Activated naive CD4-positive, alpha-beta T cell treated with anti-CD3 and anti-CD28 coated beads, Interleukin-2, amount 10 ng/mL, durations not matched to agents 7 days and 5 days (primary cell): ENCODE results near the gene DHCR24.
"Not testable (repeated sequence)": the region's sequence is repeated elsewhere in the genome, so short reads cannot be mapped to it uniquely, and the experiment has no call there.

ENCODE experiments used
- CTCF ChIA-PET: fragments of 350-600 bp; sonication (Branson Sonifier 250); formaldehyde crosslinking; loops from one replicate; lab custom pipeline; 2021; ENCODE audit warnings: antibody characterized with exemption; lab: Charles Lee
- DNase-seq: peaks from one replicate; pipeline ENCODE4 v3.0.0-alpha.2; 2020
- H3K27ac Mint-ChIP-seq: one replicate; pipeline ENCODE4 v1.8.0; 2021; ENCODE audit warnings: mild to moderate bottlenecking, moderate library complexity, mixed read lengths
- H3K27me3 Mint-ChIP-seq: one replicate; pipeline ENCODE4 v1.8.0; 2021; ENCODE audit warnings: mild to moderate bottlenecking, mixed read lengths
- H3K36me3 Mint-ChIP-seq: one replicate; pipeline ENCODE4 v1.8.0; 2021; ENCODE audit warnings: mixed read lengths
- H3K4me1 Mint-ChIP-seq: one replicate; pipeline ENCODE4 v1.8.0; 2021; ENCODE audit warnings: mixed read lengths
- H3K4me3 Mint-ChIP-seq: one replicate; pipeline ENCODE4 v1.8.0; 2021; ENCODE audit warnings: mild to moderate bottlenecking, moderate library complexity, mixed read lengths
- H3K9me3 Mint-ChIP-seq: one replicate; pipeline ENCODE4 v1.8.0; 2021; ENCODE audit warnings: mixed read lengths

DHCR24 gene

DNA sequence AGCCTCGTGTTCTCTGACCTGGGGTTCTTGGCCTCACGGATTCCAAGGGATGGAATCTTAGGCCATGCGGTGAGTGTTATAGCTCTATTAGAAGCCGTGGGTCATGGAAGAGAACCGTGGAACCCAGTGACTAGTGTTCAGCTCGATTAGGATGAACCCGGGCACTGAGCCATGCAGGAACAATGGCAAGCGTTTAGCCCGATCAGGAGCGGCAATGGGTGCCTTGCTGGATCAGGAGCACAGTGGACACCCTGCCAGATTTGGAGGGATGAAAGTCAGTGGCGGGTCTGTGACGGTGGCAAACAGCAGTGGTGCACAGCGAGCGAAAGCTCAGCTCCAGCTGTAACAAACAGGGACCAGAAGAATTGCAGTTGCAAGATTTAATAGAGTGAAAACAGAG lies 24.1 kb upstream of the DHCR24 start:
- H3K4me3 Mint-ChIP-seq, H3K9me3 Mint-ChIP-seq, DNase-seq, H3K27ac Mint-ChIP-seq, H3K27me3 Mint-ChIP-seq, H3K36me3 Mint-ChIP-seq, H3K4me1 Mint-ChIP-seq: not testable (repeated sequence)
- CTCF ChIA-PET, result interaction anchor here (0.7 kb wide), 1 partner anchor 765 kb away, joined by 3 read pairs; no protein-coding TSS in a partner anchor

DNA sequence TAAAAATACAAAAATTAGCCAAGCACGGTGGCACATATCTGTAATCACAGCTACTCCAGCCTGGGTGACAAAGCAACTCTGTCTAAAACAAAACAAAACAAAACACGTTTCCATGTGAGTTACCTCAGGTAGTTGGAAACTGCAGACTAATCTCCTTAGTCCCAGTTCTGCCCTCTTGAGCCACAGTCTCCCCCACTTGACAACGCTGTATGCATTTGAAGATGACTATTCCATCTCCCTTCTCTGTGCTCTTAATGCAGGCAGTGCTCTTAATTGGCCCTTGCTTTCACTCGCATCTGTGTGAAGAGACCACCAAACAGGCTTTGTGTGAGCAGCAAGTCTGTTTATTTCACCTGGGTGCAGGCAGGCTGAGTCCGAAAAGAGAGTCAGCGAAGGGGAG lies 19.6 kb upstream of the DHCR24 start:
- Mint-ChIP-seq H3K27ac (no peak overlapping the region), H3K4me3 (no peak overlapping the region), H3K27me3 (peaks cover 26% of the 10 kb centered on the region), H3K4me1 (no peaks in the 10 kb centered on the region), H3K36me3 (no peaks in the 10 kb centered on the region), H3K9me3 (no peaks in the 10 kb centered on the region)
- no peak for DNase-seq
- CTCF ChIA-PET, result no interaction called here

DNA sequence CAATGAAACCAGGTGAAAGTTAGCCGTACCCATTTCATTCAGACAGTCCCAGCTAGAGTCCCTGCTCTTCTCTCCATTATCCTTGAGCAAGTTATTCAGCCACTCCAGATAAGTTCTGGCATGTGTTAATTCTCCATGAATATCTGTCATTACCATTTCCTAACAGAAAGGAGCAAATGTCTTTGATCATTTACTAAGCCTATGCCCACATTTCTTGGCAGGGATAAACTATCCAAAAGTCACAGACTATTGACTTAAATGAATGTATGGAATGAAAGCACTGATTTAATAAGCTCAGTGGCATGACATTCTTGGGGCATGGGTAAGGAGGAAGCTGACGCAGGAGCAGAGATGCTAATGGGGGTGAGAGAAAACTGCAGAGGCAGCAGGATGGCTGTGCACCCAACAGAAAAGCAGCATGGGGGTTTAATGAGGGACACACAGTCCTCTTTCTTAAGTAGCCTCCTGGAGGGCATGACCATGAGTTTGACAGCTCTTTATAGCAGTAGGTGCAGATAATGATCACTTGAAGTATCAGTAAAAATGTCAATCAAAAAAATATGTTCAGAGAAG lies 17.6 kb upstream of the DHCR24 start:
- peaks cover 30% of the 10 kb centered on the region for H3K27me3 Mint-ChIP-seq
- CTCF ChIA-PET, result no interaction called here
- no peak for DNase-seq
- H3K4me3 Mint-ChIP-seq, result no peak overlapping the region
- no peaks in the 10 kb centered on the region for H3K36me3 Mint-ChIP-seq
- H3K4me1 Mint-ChIP-seq, result no peaks in the 10 kb centered on the region
- H3K9me3 Mint-ChIP-seq, result no peaks in the 10 kb centered on the region
- no peak overlapping the region for H3K27ac Mint-ChIP-seq

DNA sequence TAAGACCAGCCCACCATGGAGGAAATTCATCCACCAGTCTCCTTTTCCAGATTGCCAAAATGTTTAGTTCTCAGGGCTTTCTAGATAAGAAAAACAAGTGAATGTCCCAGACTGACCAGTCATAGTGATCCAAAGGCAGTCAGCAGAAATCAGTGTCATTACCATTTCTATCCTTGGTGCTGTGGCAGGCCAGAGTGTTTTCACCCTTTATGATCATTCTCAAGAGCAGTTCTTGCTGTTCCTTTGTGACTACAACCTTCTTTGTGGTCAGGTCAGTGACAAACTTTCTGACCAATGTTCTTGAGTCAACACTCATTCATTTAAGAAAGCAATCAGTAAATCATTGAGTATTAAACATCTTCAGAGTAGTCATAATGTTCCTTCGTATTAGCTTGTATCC lies 7.3 kb upstream of the DHCR24 start:
- no peaks in the 10 kb centered on the region for H3K4me1 Mint-ChIP-seq
- peaks cover 22% of the 10 kb centered on the region for H3K27me3 Mint-ChIP-seq
- H3K27ac Mint-ChIP-seq, result no peak overlapping the region
- H3K4me3 Mint-ChIP-seq, result no peak overlapping the region
- H3K9me3 Mint-ChIP-seq, result no peaks in the 10 kb centered on the region
- DNase-seq, result no peak
- CTCF ChIA-PET, result interaction anchor here (0.5 to 0.7 kb wide), 2 partner anchors 8 to 195 kb away, joined by 3 to 4 read pairs; no protein-coding TSS in a partner anchor
- H3K36me3 Mint-ChIP-seq, result no peaks in the 10 kb centered on the region

DNA sequence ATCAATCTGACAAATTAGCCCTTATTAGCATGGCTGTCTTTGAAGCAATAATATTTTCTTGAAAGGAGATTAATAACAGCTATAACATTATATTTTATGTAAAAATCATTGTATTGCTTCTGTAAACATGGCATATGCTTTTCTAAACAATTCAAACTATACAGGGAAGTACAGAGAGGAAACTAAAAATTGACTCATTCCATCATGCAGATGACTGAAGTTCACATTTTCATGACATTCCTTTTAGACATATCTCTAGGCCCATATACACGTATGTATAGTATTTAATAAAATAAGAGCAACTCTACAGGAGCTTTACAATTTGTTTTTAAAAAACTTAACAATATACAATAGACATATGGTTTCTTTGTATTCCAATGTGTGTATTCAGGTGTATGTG lies 5.6 kb upstream of the DHCR24 start:
- peaks cover 8% of the 10 kb centered on the region for H3K4me1 Mint-ChIP-seq
- no peaks in the 10 kb centered on the region for H3K36me3 Mint-ChIP-seq
- no peak overlapping the region for H3K4me3 Mint-ChIP-seq
- H3K27ac Mint-ChIP-seq, result no peak overlapping the region
- no peak for DNase-seq
- H3K27me3 Mint-ChIP-seq, result peaks cover 36% of the 10 kb centered on the region
- CTCF ChIA-PET, result interaction anchor here (0.6 to 0.7 kb wide), 2 partner anchors 52 to 158 kb away, joined by 3 read pairs; no protein-coding TSS in a partner anchor
- H3K9me3 Mint-ChIP-seq, result no peaks in the 10 kb centered on the region

DNA sequence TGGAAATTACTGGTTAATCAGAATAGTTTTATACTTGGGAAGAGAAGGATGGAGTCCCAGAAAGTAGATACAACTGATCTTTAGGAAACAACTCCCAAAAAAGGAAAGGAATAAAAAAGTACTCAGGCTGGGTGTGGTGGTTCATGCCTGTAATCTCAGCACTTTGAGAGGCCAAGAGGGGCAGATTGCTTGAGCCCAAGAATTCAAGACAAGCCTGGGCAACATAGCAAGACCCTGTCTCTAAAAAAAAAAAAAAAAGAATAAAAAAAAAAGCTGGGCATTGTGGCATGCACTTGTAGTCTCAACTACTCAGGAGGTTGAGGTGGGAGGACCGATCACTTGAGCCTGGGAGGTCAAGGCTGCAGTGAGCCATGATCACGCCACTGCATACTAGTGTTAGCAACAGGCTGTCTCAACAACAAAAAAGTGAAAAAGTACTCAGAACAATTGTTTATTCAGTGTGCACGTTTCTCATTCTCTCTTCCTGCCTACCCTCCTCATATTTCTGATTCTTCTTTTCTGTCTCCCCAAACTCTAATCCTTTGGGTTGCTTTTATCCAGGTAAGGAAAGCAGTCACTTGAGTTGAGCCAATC lies 2.2 kb upstream of the DHCR24 start:
- H3K4me1 Mint-ChIP-seq, result peaks cover 35% of the 10 kb centered on the region
- no peaks in the 10 kb centered on the region for H3K9me3 Mint-ChIP-seq
- H3K36me3 Mint-ChIP-seq, result peaks cover 14% of the 10 kb centered on the region
- H3K4me3 Mint-ChIP-seq, result peak overlapping the region; percentile 13
- no peak for DNase-seq
- CTCF ChIA-PET, result interaction anchor here (1.7 kb wide), 1 partner anchor 56 kb away, joined by 9 read pairs; no protein-coding TSS in a partner anchor
- H3K27me3 Mint-ChIP-seq, result peaks cover 42% of the 10 kb centered on the region
- no peak overlapping the region for H3K27ac Mint-ChIP-seq

DNA sequence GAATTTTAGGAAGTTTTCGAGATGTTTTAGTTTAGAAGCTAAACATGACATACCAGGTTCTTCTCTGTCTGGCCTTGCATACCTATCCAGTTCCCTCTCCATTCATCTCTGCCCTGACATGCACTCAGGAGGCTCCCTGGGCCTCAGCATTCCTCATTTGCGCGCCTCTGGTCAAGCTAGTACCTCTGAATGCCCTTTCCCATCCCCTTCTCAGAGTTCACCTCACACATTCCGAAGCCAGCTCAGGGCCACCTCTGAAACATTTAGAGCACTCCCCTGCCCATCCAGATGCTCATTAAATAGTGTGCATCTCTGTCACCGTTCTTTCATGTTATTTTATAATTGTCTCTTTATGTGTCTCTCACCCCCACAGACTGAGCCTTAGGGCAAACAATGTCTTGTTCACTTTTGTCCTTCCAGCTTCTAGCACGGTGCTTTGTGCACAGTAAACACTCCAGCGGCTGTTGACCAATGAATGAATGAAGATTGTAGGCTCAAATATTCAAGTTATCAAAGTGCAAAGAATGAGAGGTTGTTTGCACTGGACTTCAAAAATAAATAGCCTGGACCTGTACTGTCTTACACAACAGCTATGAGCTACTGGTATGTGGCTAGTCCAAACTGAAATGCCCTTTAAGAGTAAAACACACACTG lies 1.2 kb upstream of the DHCR24 start:
- no peak for DNase-seq
- Mint-ChIP-seq H3K4me3 (peak overlapping the region; percentile 97), H3K27ac (no peak overlapping the region), H3K9me3 (no peaks in the 10 kb centered on the region), H3K27me3 (peaks cover 42% of the 10 kb centered on the region), H3K4me1 (peaks cover 44% of the 10 kb centered on the region), H3K36me3 (peaks cover 24% of the 10 kb centered on the region)
- CTCF ChIA-PET, result interaction anchor here (1.3 to 1.7 kb wide), 2 partner anchors 57 to 87 kb away, joined by 3 to 9 read pairs; partner anchors contain the start of gene TTC22

DNA sequence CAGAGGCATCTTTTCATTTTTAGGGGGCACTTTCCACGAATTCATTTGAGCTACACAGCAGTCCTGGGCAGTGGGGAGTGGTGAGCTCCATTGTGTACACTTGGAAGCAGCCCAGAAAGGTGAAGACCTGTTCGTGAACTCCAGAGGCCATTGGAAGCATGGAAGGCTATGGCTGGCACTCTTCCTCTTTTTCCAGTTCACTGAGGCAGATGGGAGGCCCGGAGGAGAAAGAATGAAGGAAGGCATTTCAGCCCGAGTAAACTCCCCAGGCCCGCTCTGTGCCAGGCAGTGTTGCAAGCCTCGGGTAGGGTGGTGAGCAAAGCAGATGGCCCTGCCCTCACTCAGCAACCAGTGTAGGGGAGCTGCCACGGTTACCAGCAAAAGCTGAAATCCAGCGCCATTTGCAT lies 673 bp upstream of the DHCR24 start:
- Mint-ChIP-seq H3K4me1 (peaks cover 44% of the 10 kb centered on the region), H3K36me3 (peaks cover 29% of the 10 kb centered on the region), H3K27me3 (peaks cover 42% of the 10 kb centered on the region), H3K27ac (no peak overlapping the region), H3K9me3 (no peaks in the 10 kb centered on the region), H3K4me3 (peak overlapping the region; percentile 97)
- DNase-seq, result no peak
- CTCF ChIA-PET, result interaction anchor here (1.3 to 1.7 kb wide), 2 partner anchors 58 to 86 kb away, joined by 3 to 9 read pairs; partner anchors contain the start of gene TTC22

DNA sequence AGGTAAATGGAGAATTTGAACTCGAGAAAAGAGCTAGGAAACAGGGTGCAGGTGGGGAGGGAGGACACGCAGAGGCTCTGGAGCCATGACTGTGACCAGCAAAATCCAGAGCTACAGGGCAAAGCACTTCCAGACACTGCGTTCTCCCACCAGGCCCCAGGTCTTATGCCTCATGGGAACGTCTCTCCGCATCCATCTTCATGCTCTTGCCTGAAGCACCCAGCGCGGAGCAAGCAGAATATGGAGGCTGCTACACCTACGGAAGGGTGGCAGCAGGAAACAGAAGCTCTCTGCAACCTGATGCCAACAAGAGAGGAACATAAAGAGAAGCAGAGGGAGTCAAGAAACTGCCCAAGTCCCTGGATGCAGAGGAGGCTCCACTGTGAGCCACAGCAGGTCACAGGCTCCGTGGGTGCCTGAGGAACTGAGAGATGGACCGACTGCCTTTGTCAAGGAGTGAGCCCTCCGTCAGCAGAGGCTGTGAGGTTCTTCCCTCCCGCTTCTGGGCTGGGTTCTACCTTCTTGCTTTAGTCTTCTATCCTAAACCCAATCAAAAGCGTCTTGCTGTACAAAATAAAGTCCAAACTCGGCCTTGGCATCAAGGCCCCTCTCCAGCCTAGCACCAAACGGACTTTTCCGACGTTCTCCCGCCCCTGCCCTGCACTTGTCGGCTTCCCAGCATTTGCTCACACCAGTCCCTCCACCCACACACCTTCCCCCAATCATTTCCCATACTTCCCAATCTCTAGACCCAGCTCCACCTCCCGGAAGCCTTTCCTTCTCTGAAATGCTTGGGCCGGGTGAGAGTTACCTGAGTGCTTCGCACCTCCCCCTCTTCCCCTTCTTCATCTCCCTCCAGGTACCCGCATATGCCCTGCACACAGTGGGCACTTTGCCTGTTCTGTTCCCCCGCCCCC lies 930 bp downstream of the DHCR24 start:
- H3K27me3 Mint-ChIP-seq, result peaks cover 31% of the 10 kb centered on the region
- peaks cover 56% of the 10 kb centered on the region for H3K4me1 Mint-ChIP-seq
- no peaks in the 10 kb centered on the region for H3K9me3 Mint-ChIP-seq
- DNase-seq, result no peak
- CTCF ChIA-PET, result interaction anchor here (0.6 to 1.3 kb wide), 2 partner anchors 8 to 136 kb away, joined by 3 to 4 read pairs; no protein-coding TSS in a partner anchor
- peaks cover 44% of the 10 kb centered on the region for H3K36me3 Mint-ChIP-seq
- peak overlapping the region; percentile 97 for H3K4me3 Mint-ChIP-seq
- H3K27ac Mint-ChIP-seq, result peak overlapping the region; percentile 77

DNA sequence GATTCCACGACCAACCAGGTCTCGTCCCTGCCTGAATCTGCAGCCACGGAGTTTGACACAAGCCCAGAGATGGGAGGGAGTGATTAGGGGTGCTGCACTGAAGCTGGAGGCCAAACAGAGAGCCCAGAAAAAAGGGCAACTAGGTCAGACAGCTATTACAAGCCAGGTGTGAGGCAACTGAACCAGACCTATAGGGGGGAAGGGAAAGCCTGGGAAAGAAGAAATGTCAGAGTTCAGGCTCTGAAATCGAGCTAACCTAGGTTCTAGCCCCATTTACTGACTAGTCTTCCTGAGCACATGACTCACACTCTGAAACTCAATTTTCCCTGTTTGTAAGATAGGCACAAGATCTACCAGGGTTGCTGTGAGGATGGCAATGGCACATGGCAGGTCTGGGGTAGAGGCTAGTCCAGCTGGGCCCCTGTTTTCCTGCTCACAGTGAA lies 1.7 kb downstream of the DHCR24 start:
- CTCF ChIA-PET, result interaction anchor here (1.3 kb wide), 1 partner anchor 136 kb away, joined by 3 read pairs; no protein-coding TSS in a partner anchor

DNA sequence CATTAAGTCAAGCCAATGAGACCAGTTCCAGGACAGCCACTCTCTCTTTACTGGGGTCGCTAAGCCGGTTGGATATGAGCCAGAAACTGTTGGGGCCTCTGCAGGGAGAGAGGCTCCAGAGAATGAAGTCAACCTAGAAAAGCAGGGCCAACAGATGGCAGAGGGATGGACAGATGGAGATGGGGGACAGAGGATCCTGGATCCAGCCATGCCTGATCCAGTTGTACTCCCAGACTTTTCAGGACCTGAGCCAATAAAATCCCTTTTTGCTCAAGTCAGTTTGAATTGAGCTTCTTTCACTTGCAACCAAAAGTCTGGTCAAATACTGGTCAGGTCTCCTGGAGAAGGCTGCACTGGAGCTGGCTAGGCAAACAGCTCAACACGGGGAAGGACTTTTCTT lies 2.2 kb downstream of the DHCR24 start:
- CTCF ChIA-PET, result no interaction called here
- peak overlapping the region; percentile 97 for H3K4me3 Mint-ChIP-seq
- DNase-seq, result no peak
- H3K27ac Mint-ChIP-seq, result no peak overlapping the region
- H3K36me3 Mint-ChIP-seq, result peaks cover 50% of the 10 kb centered on the region
- H3K9me3 Mint-ChIP-seq, result no peaks in the 10 kb centered on the region
- H3K27me3 Mint-ChIP-seq, result peaks cover 25% of the 10 kb centered on the region
- H3K4me1 Mint-ChIP-seq, result peaks cover 59% of the 10 kb centered on the region

More for the DNA sequence above, 1.7 kb downstream of the DHCR24 start:
- H3K27ac Mint-ChIP-seq, result no peak overlapping the region
- H3K9me3 Mint-ChIP-seq, result no peaks in the 10 kb centered on the region
- H3K36me3 Mint-ChIP-seq, result peaks cover 46% of the 10 kb centered on the region
- H3K4me3 Mint-ChIP-seq, result peak overlapping the region; percentile 97
- peaks cover 56% of the 10 kb centered on the region for H3K4me1 Mint-ChIP-seq
- DNase-seq, result no peak
- H3K27me3 Mint-ChIP-seq, result peaks cover 27% of the 10 kb centered on the region

DNA sequence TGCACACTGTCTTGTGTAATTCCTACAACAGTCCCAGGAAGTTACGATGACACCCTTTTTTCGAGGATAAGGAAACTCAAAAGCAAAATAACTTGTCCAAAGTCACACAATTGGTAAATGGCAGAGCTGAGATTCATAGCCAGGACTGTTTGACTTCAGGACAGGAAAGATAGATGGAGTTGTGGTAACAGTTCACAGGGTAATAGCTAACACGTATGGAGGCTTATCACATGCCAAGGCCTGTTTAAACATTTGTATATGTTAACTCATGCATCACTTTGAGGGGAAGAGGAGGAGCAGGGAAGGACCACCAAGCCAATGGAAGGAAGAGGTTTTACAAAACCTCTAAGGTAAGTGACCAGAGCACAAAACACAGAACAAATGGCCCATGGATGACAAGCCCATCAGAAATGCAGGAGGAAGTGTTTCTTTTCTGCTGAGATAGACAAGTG lies 2.8 kb downstream of the DHCR24 start:
- Mint-ChIP-seq H3K27ac (peak overlapping the region; percentile 63), H3K27me3 (peaks cover 19% of the 10 kb centered on the region), H3K4me1 (peaks cover 59% of the 10 kb centered on the region), H3K4me3 (peak overlapping the region; percentile 97), H3K36me3 (peaks cover 56% of the 10 kb centered on the region), H3K9me3 (no peaks in the 10 kb centered on the region)
- CTCF ChIA-PET, result interaction anchor here (0.5 kb wide), 1 partner anchor 281 kb away, joined by 3 read pairs; no protein-coding TSS in a partner anchor
- DNase-seq, result no peak

DNA sequence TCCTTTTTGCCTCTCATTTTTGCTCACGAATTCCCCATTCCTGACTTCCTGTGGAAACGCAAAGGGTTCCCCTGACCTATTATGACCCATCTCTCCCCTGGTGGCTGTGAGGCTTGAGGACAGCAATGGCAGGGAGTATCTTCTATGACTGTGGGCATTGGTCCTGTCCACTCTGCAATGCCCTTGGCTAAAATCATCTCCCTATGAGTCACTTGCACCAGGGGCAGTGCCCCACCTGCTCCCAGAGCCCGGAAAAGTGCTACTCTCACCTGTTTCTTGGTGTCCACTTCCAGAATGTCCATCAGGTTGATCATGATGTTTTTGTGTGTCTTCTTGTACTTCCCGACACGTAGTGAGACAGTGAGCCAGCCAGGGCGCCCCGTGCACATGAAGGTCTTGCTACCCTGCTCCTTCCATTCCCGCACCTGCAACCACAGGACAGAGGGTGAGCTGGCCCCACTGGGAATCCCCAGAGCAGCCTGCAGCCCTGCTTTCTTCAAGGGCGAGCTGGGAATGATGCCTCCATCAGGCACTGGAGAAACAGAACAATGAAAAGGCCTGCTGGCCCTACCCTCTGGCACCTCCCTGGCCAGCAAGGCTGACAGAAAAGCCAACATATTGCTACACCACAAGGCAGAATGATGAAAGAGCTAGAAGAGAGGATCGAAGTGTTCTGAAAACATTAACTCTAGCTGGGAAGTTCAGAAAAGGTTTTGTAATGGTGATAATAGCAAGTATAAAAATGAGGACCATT lies 3.5 kb downstream of the DHCR24 start:
- CTCF ChIA-PET, result interaction anchor here (0.5 kb wide), 1 partner anchor 282 kb away, joined by 3 read pairs; no protein-coding TSS in a partner anchor
- Mint-ChIP-seq H3K4me1 (peaks cover 62% of the 10 kb centered on the region), H3K27me3 (peaks cover 14% of the 10 kb centered on the region), H3K27ac (no peak overlapping the region), H3K4me3 (peak overlapping the region; percentile 19), H3K9me3 (no peaks in the 10 kb centered on the region), H3K36me3 (peaks cover 58% of the 10 kb centered on the region)
- no peak for DNase-seq
